ENCODE measurements around the gene ERBB4.

DNA sequence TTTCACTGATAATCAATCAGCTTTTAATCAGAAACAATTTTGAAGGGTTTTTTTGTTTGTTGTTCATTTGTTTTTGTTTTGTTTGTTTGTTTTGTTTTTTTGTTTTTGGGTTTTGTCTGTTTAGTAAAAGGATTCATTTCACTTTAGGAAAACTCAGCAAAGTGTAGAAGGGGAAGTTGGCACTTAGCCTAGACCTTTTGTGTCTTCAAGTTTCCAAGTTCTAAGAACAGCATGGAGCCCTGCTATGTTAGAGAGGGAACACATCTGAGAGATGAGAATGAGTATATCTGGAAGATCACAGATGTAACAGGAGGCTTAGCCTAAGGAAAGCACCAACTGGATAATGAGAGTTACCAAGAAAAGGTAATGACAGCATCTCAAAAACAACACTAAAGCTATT is 501.5 kb downstream of the ERBB4 start:
- TF ChIP-seq CTCF (IDR thresholded peaks at IDR 0.05) (no peak), POLR2A (IDR thresholded peaks at IDR 0.05) (no peak)
